HEK293T (cell line): ENCODE data around the gene ALOX12.

Source experiments
- BHLHE40 ChIP-seq: fragments of 450-650 bp; IDR thresholded peaks from 2 replicates; pipeline ENCODE4 v1.6.1; 2016; ENCODE audit warnings: mild to moderate bottlenecking, moderate library complexity, borderline replicate concordance
- CTBP1 ChIP-seq: fragments of 450-650 bp; IDR thresholded peaks from 2 replicates; pipeline ENCODE4 v1.6.1; 2016; ENCODE audit warnings: borderline replicate concordance
- ELF4 ChIP-seq: fragments of 450-650 bp; IDR thresholded peaks from 2 replicates; pipeline ENCODE4 v1.6.1; 2017; ENCODE audit warnings: antibody characterized with exemption
- FOXA1 ChIP-seq: fragments of 450-650 bp; IDR thresholded peaks from 2 replicates; pipeline ENCODE4 v1.6.1; 2016; ENCODE audit warnings: mild to moderate bottlenecking
- FOXM1 ChIP-seq: fragments of 450-650 bp; IDR thresholded peaks from 2 replicates; pipeline ENCODE4 v1.6.1; 2017; ENCODE audit warnings: mild to moderate bottlenecking, borderline replicate concordance
- HDGF ChIP-seq: fragments of 450-650 bp; IDR thresholded peaks from 2 replicates; pipeline ENCODE4 v1.6.1; 2017; ENCODE audit warnings: antibody characterized with exemption, borderline replicate concordance
- SP1 ChIP-seq: fragments of 450-650 bp; IDR thresholded peaks from 2 replicates; pipeline ENCODE4 v1.6.1; 2017
- TARDBP ChIP-seq: fragments of 450-650 bp; IDR thresholded peaks from 2 replicates; pipeline ENCODE4 v1.6.1; 2016
- ZNF384 ChIP-seq: fragments of 450-650 bp; IDR thresholded peaks from 2 replicates; pipeline ENCODE4 v1.6.1; 2016

- no peak for TF ChIP-seq HDGF
- no peak for TF ChIP-seq FOXM1
- TF ChIP-seq BHLHE40: no peak
- TF ChIP-seq SP1: no peak
- no peak for TF ChIP-seq TARDBP
- TF ChIP-seq ELF4: no peak
- TF ChIP-seq ZNF384: no peak
- no peak for TF ChIP-seq CTBP1
- TF ChIP-seq FOXA1: no peak
Measured at GRCh38 chr17:6997171-6997570, 1.3 kb downstream of the ALOX12 start.
